SH-SY5Y (cell line): Measurements from ENCODE around the gene LRRC10B.
A peak's percentile ranks its signal among the peaks of the same experiment; 100 is the strongest.

Experiments used
- GATA2 ChIP-seq: IDR thresholded peaks from 2 replicates; pipeline ENCODE4 v1.6.1; 2011; ENCODE audit warnings: mild to moderate bottlenecking, low read depth, low read length
- GATA3 ChIP-seq: IDR thresholded peaks from 2 replicates; pipeline ENCODE4 v1.6.1; 2011; ENCODE audit warnings: low read depth, mild to moderate bottlenecking, low read length, moderate library complexity

- TF ChIP-seq GATA3 (no peak), GATA2 (peak; percentile 26; the same call in 1 of the 2 replicates)
Observed at GRCh38 chr11:61514050-61514917, 5.7 kb downstream of the LRRC10B start.
